WTC11 (cell line): ENCODE data around the gene JKAMP. TPM values are rescaled to one million over a fixed set of nuclear protein-coding genes. Genes with fewer than 3 reads are reported as not detected.

ENCODE experiments used
- ATAC-seq: fragments of 200-7000 bp; cut with Tn5 transposase; 2 replicates; pipeline ENCODE4 v1.10.0; 2021; ENCODE audit warnings: mild to moderate bottlenecking, moderate library complexity
- CTCF ChIA-PET: fragments of 300-600 bp; sonication (Branson Sonifier 250); formaldehyde crosslinking; loops from one replicate; lab custom pipeline; 2021; ENCODE audit warnings: antibody characterized with exemption; lab: Charles Lee
- POLR2A ChIA-PET: fragments of 350-600 bp; sonication (Branson Sonifier 250); formaldehyde crosslinking; loops from one replicate; lab custom pipeline; 2021; ENCODE audit warnings: antibody characterized with exemption; lab: Charles Lee
- DNase-seq: peaks from one replicate; pipeline ENCODE4 v3.0.0; 2021; ENCODE audit warnings: low spot score
- H3K27ac Mint-ChIP-seq: 2 replicates; pipeline ENCODE4 v1.8.0; 2021; ENCODE audit warnings: mixed read lengths
- H3K27me3 Mint-ChIP-seq: 2 replicates; pipeline ENCODE4 v1.8.0; 2021; ENCODE audit warnings: low read depth, mild to moderate bottlenecking, moderate library complexity, mixed read lengths
- H3K36me3 Mint-ChIP-seq: 2 replicates; pipeline ENCODE4 v1.8.0; 2021; ENCODE audit warnings: mixed read lengths
- H3K4me1 Mint-ChIP-seq: 2 replicates; pipeline ENCODE4 v1.8.0; 2022; ENCODE audit warnings: mixed read lengths
- H3K4me3 Mint-ChIP-seq: 2 replicates; pipeline ENCODE4 v1.8.0; 2021; ENCODE audit warnings: mild to moderate bottlenecking, moderate library complexity, mixed read lengths
- H3K9me3 Mint-ChIP-seq: 2 replicates; pipeline ENCODE4 v1.8.0; 2021; ENCODE audit warnings: mixed read lengths
- ELF4 ChIP-seq: sonication (generic); formaldehyde crosslinking; IDR thresholded peaks from 2 replicates; pipeline ENCODE4 v1.8.1; 2022; ENCODE audit warnings: low read depth, mild to moderate bottlenecking, moderate library complexity, missing genetic modification reagents
- EMX1 ChIP-seq: fragments of 250-450 bp; sonication (Bioruptor Pico); IDR thresholded peaks from 2 replicates; pipeline ENCODE4 v1.8.0; 2021; ENCODE audit warnings: mild to moderate bottlenecking
- ESRRA ChIP-seq: sonication (generic); formaldehyde crosslinking; IDR thresholded peaks from 2 replicates; pipeline ENCODE4 v1.8.1; 2022; ENCODE audit warnings: mild to moderate bottlenecking, missing genetic modification reagents, borderline replicate concordance
- ETV6 ChIP-seq: sonication (generic); formaldehyde crosslinking; IDR thresholded peaks from 2 replicates; pipeline ENCODE4 v1.8.1; 2022; ENCODE audit warnings: mild to moderate bottlenecking, missing genetic modification reagents
- FOXK1 ChIP-seq: sonication (generic); formaldehyde crosslinking; IDR thresholded peaks from 2 replicates; pipeline ENCODE4 v1.8.0; 2022; ENCODE audit warnings: mild to moderate bottlenecking, moderate library complexity, missing genetic modification reagents
- GABPB1 ChIP-seq: sonication (generic); formaldehyde crosslinking; IDR thresholded peaks from 2 replicates; pipeline ENCODE4 v1.8.1; 2023; ENCODE audit warnings: mild to moderate bottlenecking, missing genetic modification reagents
- GRHL2 ChIP-seq: fragments of 250-450 bp; sonication (Bioruptor Pico); IDR thresholded peaks from 2 replicates; pipeline ENCODE4 v1.8.0; 2022; ENCODE audit warnings: mild to moderate bottlenecking, moderate library complexity; ENCODE audit not compliant: insufficient replicate concordance, severe bottlenecking
- GTF2I ChIP-seq: fragments of 250-450 bp; sonication (Bioruptor Pico); conservative IDR thresholded peaks from 2 replicates; pipeline ENCODE4 v1.4.0; 2021; ENCODE audit warnings: mild to moderate bottlenecking
- JUN ChIP-seq: sonication (generic); formaldehyde crosslinking; IDR thresholded peaks from 2 replicates; pipeline ENCODE4 v1.8.0; 2023; ENCODE audit warnings: mild to moderate bottlenecking, missing genetic modification reagents
- MXD4 ChIP-seq: fragments of 250-450 bp; sonication (Bioruptor Pico); IDR thresholded peaks from 2 replicates; pipeline ENCODE4 v1.8.0; 2021; ENCODE audit warnings: mild to moderate bottlenecking, moderate library complexity, borderline replicate concordance
- NFYB ChIP-seq: sonication (generic); formaldehyde crosslinking; conservative IDR thresholded peaks from 2 replicates; pipeline ENCODE4 v1.8.0; 2022; ENCODE audit warnings: low read depth, missing genetic modification reagents
- NR1H2 ChIP-seq: sonication (generic); formaldehyde crosslinking; IDR thresholded peaks from 2 replicates; pipeline ENCODE4 v1.9.0; 2021; ENCODE audit warnings: mild to moderate bottlenecking, moderate library complexity, missing genetic modification reagents
- RELA ChIP-seq: sonication (generic); formaldehyde crosslinking; IDR thresholded peaks from 2 replicates; pipeline ENCODE4 v1.8.1; 2022; ENCODE audit warnings: missing genetic modification reagents, mild to moderate bottlenecking, borderline replicate concordance
- TP53 ChIP-seq: sonication (generic); formaldehyde crosslinking; IDR thresholded peaks from 2 replicates; pipeline ENCODE4 v1.8.1; 2023; ENCODE audit warnings: mild to moderate bottlenecking, missing genetic modification reagents
- ZNF121 ChIP-seq: sonication (generic); formaldehyde crosslinking; IDR thresholded peaks from 2 replicates; pipeline ENCODE4 v1.8.0; 2023; ENCODE audit warnings: missing genetic modification reagents
- ZNF138 ChIP-seq: sonication (generic); formaldehyde crosslinking; conservative IDR thresholded peaks from 2 replicates; pipeline ENCODE4 v1.8.1; 2022; ENCODE audit warnings: mild to moderate bottlenecking, moderate library complexity, missing genetic modification reagents
- ZNF263 ChIP-seq: sonication (generic); formaldehyde crosslinking; IDR thresholded peaks from 2 replicates; pipeline ENCODE4 v1.8.1; 2022; ENCODE audit warnings: low read depth, mild to moderate bottlenecking, moderate library complexity, missing genetic modification reagents
- ZNF317 ChIP-seq: sonication (generic); formaldehyde crosslinking; IDR thresholded peaks from 2 replicates; pipeline ENCODE4 v1.8.1; 2023; ENCODE audit warnings: low read depth, mild to moderate bottlenecking, moderate library complexity, missing genetic modification reagents, borderline replicate concordance
- ZNF416 ChIP-seq: fragments of 250-450 bp; sonication (Bioruptor Pico); IDR thresholded peaks from 2 replicates; pipeline ENCODE4 v1.9.0; 2021; ENCODE audit warnings: mild to moderate bottlenecking, inconsistent platforms
- total RNA-seq: library from RNA; stranded (reverse); gene quantifications from 3 replicates; pipeline ENCODE4 v1.2.3, GENCODE V29; 2021
- TF ChIP-seq, protein P1 (sequence below): sonication (generic); formaldehyde crosslinking; conservative IDR thresholded peaks from 2 replicates; pipeline ENCODE4 v1.8.1; 2022; ENCODE audit warnings: mild to moderate bottlenecking, missing genetic modification reagents
- TF ChIP-seq, protein P2 (sequence below): sonication (generic); formaldehyde crosslinking; IDR thresholded peaks from 2 replicates; pipeline ENCODE4 v1.8.0; 2022; ENCODE audit warnings: mild to moderate bottlenecking, missing genetic modification reagents
- TF ChIP-seq, protein P3 (sequence below): sonication (generic); formaldehyde crosslinking; IDR thresholded peaks from 2 replicates; pipeline ENCODE4 v1.8.1; 2023; ENCODE audit warnings: mild to moderate bottlenecking, missing genetic modification reagents, borderline replicate concordance
- TF ChIP-seq, protein P4 (sequence below): sonication (generic); formaldehyde crosslinking; IDR thresholded peaks from 2 replicates; pipeline ENCODE4 v1.8.1; 2023; ENCODE audit warnings: mild to moderate bottlenecking, missing genetic modification reagents, moderate library complexity
- TF ChIP-seq, protein P5 (sequence below): sonication (generic); formaldehyde crosslinking; IDR thresholded peaks from 2 replicates; pipeline ENCODE4 v1.8.0; 2022; ENCODE audit warnings: mild to moderate bottlenecking, missing genetic modification reagents
- TF ChIP-seq, protein P6 (sequence below): sonication (generic); formaldehyde crosslinking; IDR thresholded peaks from 2 replicates; pipeline ENCODE4 v1.8.0; 2023; ENCODE audit warnings: mild to moderate bottlenecking, missing genetic modification reagents
- TF ChIP-seq, protein P7 (sequence below): sonication (generic); formaldehyde crosslinking; IDR thresholded peaks from 2 replicates; pipeline ENCODE4 v1.8.1; 2022; ENCODE audit warnings: mild to moderate bottlenecking, missing genetic modification reagents, moderate library complexity, borderline replicate concordance

Gene JKAMP
- total RNA-seq, 1 experiment from 2014 or later = 33.2 TPM

DNA sequence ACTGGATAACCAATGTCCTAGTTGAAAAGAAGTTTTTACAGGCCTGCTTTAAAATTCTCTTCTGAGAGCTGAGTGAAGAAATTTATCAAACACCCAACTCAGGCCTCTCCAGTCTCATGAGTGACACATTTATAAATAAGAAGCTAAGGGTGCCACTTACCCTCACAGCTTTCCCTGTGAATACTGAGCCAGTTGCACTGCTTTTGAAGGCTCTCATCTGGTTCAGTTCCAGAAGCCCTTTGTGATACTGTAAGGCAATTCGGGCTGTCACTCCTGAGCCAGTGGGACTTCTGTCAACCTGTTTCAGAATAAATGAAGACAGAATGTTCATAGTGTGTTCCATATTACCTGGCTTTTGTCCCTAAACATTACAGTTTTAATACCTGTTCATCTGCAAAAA, 8.6 kb upstream of the JKAMP start:
- Mint-ChIP-seq H3K9me3 (no peaks in the 10 kb centered on the region), H3K36me3 (peaks cover 35% of the 10 kb centered on the region), H3K4me3 (no peak overlapping the region), H3K27me3 (no peaks in the 10 kb centered on the region), H3K4me1 (peaks cover 2% of the 10 kb centered on the region), H3K27ac (no peak overlapping the region)
- DNase-seq (no peak), ATAC-seq (no peak)
- POLR2A ChIA-PET = no interaction called here
- TF ChIP-seq NR1H2 (CRISPR knock-in tag) (no peak), ZNF121 (CRISPR knock-in tag) (no peak)
- CTCF ChIA-PET = no interaction called here

DNA sequence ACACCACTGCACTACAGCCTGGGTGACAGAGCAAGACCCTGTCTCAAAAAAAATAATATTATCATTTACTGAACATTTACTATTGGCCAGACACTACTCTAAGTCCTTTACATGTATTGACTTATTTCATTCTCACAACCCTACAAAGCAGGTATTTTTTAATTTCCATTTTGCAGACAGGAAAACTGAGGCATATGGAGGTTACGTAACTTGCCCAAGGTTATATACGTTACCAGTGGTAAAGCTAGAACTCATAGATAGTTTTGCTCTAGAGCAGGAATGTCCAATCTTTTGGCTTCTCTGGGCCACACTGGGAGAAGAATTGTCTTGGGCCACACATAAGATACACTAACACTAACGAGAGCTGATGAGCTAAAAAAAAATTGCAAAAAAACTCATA, 5.8 kb upstream of the JKAMP start:
- peaks cover 29% of the 10 kb centered on the region for H3K36me3 Mint-ChIP-seq

DNA sequence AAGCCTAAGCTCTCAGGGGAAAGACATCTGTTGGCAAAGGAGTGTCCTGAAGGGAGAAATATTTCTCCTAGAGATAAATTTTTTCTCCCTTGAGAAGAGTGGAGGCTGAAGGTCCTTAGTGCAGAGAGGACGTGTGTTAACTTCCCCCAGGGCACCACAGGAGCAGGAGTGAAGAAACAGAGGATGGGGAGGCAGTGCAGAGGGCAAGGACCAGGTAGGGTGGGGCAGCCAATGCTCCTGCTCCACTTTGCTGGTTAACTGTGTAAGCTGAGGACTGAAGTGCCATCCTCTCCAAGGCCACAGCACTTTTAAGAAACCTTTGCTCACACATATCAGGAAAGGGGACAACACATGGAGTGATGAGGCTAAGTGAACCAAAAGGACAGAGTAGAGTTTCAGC, 4.2 kb upstream of the JKAMP start:
- Mint-ChIP-seq H3K36me3 (peaks cover 19% of the 10 kb centered on the region), H3K4me3 (no peak overlapping the region), H3K27me3 (no peaks in the 10 kb centered on the region), H3K4me1 (peaks cover 18% of the 10 kb centered on the region), H3K27ac (no peak overlapping the region), H3K9me3 (no peaks in the 10 kb centered on the region)
- POLR2A ChIA-PET = no interaction called here
- CTCF ChIA-PET = no interaction called here
- DNase-seq (no peak), ATAC-seq (no peak)
- TF ChIP-seq FOXK1 (CRISPR knock-in tag) (no peak), TP53 (CRISPR knock-in tag) (no peak), ZNF416 (no peak), MXD4 (CRISPR knock-in tag) (no peak), ESRRA (CRISPR knock-in tag) (no peak), GTF2I (CRISPR knock-in tag) (no peak), NFYB (CRISPR knock-in tag) (no peak), ZNF121 (CRISPR knock-in tag) (no peak), ELF4 (CRISPR knock-in tag) (no peak), EMX1 (CRISPR knock-in tag) (no peak), ETV6 (CRISPR knock-in tag) (no peak)
- TF ChIP-seq, protein P1, sequence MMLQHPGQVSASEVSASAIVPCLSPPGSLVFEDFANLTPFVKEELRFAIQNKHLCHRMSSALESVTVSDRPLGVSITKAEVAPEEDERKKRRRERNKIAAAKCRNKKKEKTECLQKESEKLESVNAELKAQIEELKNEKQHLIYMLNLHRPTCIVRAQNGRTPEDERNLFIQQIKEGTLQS = no peak
- TF ChIP-seq, protein P2, sequence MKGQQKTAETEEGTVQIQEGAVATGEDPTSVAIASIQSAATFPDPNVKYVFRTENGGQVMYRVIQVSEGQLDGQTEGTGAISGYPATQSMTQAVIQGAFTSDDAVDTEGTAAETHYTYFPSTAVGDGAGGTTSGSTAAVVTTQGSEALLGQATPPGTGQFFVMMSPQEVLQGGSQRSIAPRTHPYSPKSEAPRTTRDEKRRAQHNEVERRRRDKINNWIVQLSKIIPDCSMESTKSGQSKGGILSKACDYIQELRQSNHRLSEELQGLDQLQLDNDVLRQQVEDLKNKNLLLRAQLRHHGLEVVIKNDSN = no peak
- TF ChIP-seq, protein P3, sequence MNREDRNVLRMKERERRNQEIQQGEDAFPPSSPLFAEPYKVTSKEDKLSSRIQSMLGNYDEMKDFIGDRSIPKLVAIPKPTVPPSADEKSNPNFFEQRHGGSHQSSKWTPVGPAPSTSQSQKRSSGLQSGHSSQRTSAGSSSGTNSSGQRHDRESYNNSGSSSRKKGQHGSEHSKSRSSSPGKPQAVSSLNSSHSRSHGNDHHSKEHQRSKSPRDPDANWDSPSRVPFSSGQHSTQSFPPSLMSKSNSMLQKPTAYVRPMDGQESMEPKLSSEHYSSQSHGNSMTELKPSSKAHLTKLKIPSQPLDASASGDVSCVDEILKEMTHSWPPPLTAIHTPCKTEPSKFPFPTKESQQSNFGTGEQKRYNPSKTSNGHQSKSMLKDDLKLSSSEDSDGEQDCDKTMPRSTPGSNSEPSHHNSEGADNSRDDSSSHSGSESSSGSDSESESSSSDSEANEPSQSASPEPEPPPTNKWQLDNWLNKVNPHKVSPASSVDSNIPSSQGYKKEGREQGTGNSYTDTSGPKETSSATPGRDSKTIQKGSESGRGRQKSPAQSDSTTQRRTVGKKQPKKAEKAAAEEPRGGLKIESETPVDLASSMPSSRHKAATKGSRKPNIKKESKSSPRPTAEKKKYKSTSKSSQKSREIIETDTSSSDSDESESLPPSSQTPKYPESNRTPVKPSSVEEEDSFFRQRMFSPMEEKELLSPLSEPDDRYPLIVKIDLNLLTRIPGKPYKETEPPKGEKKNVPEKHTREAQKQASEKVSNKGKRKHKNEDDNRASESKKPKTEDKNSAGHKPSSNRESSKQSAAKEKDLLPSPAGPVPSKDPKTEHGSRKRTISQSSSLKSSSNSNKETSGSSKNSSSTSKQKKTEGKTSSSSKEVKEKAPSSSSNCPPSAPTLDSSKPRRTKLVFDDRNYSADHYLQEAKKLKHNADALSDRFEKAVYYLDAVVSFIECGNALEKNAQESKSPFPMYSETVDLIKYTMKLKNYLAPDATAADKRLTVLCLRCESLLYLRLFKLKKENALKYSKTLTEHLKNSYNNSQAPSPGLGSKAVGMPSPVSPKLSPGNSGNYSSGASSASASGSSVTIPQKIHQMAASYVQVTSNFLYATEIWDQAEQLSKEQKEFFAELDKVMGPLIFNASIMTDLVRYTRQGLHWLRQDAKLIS = no peak
- TF ChIP-seq, protein P4, sequence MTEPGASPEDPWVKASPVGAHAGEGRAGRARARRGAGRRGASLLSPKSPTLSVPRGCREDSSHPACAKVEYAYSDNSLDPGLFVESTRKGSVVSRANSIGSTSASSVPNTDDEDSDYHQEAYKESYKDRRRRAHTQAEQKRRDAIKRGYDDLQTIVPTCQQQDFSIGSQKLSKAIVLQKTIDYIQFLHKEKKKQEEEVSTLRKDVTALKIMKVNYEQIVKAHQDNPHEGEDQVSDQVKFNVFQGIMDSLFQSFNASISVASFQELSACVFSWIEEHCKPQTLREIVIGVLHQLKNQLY = no peak
- TF ChIP-seq, protein P5, sequence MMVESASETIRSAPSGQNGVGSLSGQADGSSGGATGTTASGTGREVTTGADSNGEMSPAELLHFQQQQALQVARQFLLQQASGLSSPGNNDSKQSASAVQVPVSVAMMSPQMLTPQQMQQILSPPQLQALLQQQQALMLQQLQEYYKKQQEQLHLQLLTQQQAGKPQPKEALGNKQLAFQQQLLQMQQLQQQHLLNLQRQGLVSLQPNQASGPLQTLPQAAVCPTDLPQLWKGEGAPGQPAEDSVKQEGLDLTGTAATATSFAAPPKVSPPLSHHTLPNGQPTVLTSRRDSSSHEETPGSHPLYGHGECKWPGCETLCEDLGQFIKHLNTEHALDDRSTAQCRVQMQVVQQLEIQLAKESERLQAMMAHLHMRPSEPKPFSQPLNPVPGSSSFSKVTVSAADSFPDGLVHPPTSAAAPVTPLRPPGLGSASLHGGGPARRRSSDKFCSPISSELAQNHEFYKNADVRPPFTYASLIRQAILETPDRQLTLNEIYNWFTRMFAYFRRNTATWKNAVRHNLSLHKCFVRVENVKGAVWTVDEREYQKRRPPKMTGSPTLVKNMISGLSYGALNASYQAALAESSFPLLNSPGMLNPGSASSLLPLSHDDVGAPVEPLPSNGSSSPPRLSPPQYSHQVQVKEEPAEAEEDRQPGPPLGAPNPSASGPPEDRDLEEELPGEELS (CRISPR knock-in tag) = no peak
- TF ChIP-seq, protein P6, sequence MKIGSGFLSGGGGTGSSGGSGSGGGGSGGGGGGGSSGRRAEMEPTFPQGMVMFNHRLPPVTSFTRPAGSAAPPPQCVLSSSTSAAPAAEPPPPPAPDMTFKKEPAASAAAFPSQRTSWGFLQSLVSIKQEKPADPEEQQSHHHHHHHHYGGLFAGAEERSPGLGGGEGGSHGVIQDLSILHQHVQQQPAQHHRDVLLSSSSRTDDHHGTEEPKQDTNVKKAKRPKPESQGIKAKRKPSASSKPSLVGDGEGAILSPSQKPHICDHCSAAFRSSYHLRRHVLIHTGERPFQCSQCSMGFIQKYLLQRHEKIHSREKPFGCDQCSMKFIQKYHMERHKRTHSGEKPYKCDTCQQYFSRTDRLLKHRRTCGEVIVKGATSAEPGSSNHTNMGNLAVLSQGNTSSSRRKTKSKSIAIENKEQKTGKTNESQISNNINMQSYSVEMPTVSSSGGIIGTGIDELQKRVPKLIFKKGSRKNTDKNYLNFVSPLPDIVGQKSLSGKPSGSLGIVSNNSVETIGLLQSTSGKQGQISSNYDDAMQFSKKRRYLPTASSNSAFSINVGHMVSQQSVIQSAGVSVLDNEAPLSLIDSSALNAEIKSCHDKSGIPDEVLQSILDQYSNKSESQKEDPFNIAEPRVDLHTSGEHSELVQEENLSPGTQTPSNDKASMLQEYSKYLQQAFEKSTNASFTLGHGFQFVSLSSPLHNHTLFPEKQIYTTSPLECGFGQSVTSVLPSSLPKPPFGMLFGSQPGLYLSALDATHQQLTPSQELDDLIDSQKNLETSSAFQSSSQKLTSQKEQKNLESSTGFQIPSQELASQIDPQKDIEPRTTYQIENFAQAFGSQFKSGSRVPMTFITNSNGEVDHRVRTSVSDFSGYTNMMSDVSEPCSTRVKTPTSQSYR (CRISPR knock-in tag) = no peak

More for the DNA sequence above, 5.8 kb upstream of the JKAMP start:
- no peak for ATAC-seq
- H3K27me3 Mint-ChIP-seq = no peaks in the 10 kb centered on the region
- CTCF ChIA-PET = interaction anchor here (0.9 kb wide), 1 partner anchor 28 kb away, joined by 3 read pairs; no protein-coding TSS in a partner anchor
- POLR2A ChIA-PET = no interaction called here
- no peak overlapping the region for H3K27ac Mint-ChIP-seq
- TF ChIP-seq ZNF138 (CRISPR knock-in tag) (no peak), ZNF263 (CRISPR knock-in tag) (no peak), RELA (CRISPR knock-in tag) (no peak), GRHL2 (CRISPR knock-in tag) (no peak), JUN (CRISPR knock-in tag) (no peak), EMX1 (CRISPR knock-in tag) (no peak), GABPB1 (CRISPR knock-in tag) (no peak), ZNF317 (CRISPR knock-in tag) (no peak)
- TF ChIP-seq, protein P7, sequence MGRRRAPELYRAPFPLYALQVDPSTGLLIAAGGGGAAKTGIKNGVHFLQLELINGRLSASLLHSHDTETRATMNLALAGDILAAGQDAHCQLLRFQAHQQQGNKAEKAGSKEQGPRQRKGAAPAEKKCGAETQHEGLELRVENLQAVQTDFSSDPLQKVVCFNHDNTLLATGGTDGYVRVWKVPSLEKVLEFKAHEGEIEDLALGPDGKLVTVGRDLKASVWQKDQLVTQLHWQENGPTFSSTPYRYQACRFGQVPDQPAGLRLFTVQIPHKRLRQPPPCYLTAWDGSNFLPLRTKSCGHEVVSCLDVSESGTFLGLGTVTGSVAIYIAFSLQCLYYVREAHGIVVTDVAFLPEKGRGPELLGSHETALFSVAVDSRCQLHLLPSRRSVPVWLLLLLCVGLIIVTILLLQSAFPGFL (CRISPR knock-in tag) = no peak
- no peak overlapping the region for H3K4me3 Mint-ChIP-seq
- DNase-seq = no peak
- peaks cover 17% of the 10 kb centered on the region for H3K4me1 Mint-ChIP-seq
- H3K9me3 Mint-ChIP-seq = no peaks in the 10 kb centered on the region
